ENCODE measurements around the gene ITPA.
"Not testable (repeated sequence)": the region's sequence is repeated elsewhere in the genome, so short reads cannot be mapped to it uniquely, and the experiment has no call there.

Gene ITPA

DNA sequence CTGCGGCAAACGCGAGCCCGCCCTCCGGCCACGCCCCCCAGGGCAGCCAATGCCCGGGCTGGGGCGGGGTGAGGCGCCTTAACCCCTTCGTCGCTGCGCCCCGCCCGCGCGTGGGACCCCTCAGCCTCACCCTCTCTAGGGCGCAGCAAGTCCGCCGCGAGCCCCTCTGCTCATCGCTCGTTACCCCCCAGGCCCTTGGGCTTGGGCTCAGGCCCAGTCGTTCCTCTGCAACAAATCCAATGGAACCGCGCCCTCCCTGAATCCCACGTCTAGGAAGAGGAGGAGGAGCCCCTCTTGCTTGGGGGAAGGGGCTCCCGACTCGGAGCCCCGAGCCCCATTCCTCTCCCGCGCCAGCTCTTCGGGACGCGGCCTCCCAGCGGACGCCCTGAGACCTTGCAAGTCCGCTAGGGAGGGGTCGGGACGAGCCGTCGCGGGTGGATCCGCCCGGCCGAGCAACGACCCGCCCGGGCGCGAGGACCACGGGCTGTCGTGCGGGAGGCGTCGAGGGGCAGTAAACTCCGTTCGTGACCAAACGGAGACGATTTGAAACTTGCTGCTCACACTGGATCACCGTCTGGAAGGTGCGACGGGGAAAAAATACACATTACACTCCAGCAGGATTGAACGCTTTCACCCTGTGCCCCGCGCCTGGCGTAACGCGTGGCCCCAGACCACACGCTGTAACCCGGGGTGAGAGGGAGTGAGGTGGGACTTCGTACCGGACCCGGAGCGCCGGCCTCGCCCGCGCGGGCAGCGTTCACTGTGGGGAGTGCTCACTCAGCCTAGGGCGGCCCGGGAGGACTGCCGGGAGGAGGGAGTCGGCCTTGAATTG is 35.5 kb upstream of the ITPA start:
- H3K4me3 ChIP-seq (ENCODE audit: low read length in 2 of 2), result peak overlapping the region; percentile 68 to 79
- peaks cover 4 to 5% of the 10 kb centered on the region in 2 donors for H3K4me1 ChIP-seq (ENCODE audit: control insufficient read depth in 2 of 2, insufficient read depth in 2 of 2, low read length in 2 of 2)
- H3K27ac ChIP-seq (ENCODE audit: low read depth in 2 of 2, low read length in 2 of 2), result peak overlapping the region in 1 of 2 donors; percentile 1
- H3K9ac ChIP-seq (ENCODE audit: low read depth in 1 of 2, low read length in 2 of 2), result peak overlapping the region; percentile 63
- no peaks in the 10 kb centered on the region for H3K36me3 ChIP-seq (ENCODE audit: control insufficient read depth in 2 of 2, insufficient read depth in 2 of 2, low read length in 2 of 2)
- H3K27me3 ChIP-seq (ENCODE audit: control insufficient read depth in 2 of 2, insufficient read depth in 2 of 2, low read length in 2 of 2), result peaks cover 9 to 15% of the 10 kb centered on the region in 2 donors
- H3K9me3 ChIP-seq (ENCODE audit: control insufficient read depth in 2 of 2, low read length in 2 of 2), result no peaks in the 10 kb centered on the region

DNA sequence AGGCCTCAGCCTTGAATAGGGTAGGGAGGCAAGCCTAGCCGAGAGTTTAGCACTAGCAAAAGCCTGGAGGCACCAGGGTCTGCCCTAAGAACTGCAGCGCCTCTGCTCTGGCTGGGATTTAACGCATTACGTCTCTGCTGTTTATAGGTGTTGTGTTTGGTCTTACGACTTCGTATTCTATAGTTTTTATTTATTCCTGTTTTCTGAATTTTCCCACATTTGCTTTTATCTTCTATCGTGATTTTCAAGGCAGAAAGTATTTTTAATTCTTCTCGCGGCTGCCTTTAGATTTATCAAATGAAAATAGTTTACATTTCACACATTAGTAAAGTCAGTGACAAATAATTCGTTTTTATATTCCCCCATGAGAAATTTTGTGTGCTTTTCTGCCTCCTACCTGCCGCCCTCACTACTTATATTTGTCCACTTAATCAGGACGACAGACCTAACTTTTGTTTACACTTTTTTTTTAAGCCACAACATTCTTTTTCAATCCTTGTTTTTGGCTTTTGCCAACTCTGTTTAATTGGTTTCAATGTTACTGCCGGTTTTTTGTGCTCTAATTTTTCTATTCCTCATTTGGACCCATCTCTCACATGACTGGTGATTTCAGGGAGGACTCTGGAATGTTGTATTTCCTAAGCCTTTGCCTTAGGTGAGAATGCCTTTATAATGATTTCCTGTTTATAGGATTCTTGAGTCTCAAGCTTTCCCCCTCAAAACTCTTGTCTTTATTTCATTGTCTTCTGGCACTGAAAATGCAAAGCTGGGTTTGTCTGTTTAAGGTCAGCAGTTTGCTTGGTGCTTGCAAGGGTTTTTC is 34.6 kb upstream of the ITPA start:
- peak overlapping the region; percentile 68 to 79 for H3K4me3 ChIP-seq (ENCODE audit: low read length in 2 of 2)
- peak overlapping the region in 1 of 2 donors; percentile 1 for H3K27ac ChIP-seq (ENCODE audit: low read depth in 2 of 2, low read length in 2 of 2)
- no peaks in the 10 kb centered on the region for H3K9me3 ChIP-seq (ENCODE audit: control insufficient read depth in 2 of 2, low read length in 2 of 2)
- H3K9ac ChIP-seq (ENCODE audit: low read depth in 1 of 2, low read length in 2 of 2), result peak overlapping the region; percentile 63
- H3K36me3 ChIP-seq (ENCODE audit: control insufficient read depth in 2 of 2, insufficient read depth in 2 of 2, low read length in 2 of 2), result no peaks in the 10 kb centered on the region
- peaks cover 9 to 15% of the 10 kb centered on the region in 2 donors for H3K27me3 ChIP-seq (ENCODE audit: control insufficient read depth in 2 of 2, insufficient read depth in 2 of 2, low read length in 2 of 2)
- H3K4me1 ChIP-seq (ENCODE audit: control insufficient read depth in 2 of 2, insufficient read depth in 2 of 2, low read length in 2 of 2), result peaks cover 4 to 5% of the 10 kb centered on the region in 2 donors

DNA sequence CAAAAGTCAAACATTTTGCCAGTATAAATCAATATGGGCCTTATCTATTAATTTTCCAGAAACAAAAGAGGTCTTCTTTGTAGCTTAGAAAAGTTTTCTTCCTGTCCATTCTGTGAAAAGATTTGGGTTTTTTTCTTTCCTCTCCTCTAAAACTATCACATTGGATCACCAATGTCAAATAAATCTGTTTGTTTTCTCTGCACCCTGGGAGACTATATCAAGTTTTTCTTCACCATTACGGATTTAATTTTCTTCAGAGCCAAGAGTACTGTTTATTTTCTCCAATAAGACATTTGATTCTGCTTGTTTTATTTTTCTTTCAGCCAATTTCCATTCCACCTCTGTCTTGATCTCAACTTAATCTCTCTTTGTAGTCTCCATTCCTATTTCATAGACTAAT is 34.0 kb upstream of the ITPA start:
- Histone ChIP-seq H3K4me1 (ENCODE audit: control insufficient read depth in 2 of 2, insufficient read depth in 2 of 2, low read length in 2 of 2) (peaks cover 4 to 5% of the 10 kb centered on the region in 2 donors), H3K27ac (ENCODE audit: low read depth in 2 of 2, low read length in 2 of 2) (no peak overlapping the region), H3K36me3 (ENCODE audit: control insufficient read depth in 2 of 2, insufficient read depth in 2 of 2, low read length in 2 of 2) (no peaks in the 10 kb centered on the region), H3K27me3 (ENCODE audit: control insufficient read depth in 2 of 2, insufficient read depth in 2 of 2, low read length in 2 of 2) (peaks cover 9 to 15% of the 10 kb centered on the region in 2 donors), H3K4me3 (ENCODE audit: low read length in 2 of 2) (no peak overlapping the region), H3K9ac (ENCODE audit: low read depth in 1 of 2, low read length in 2 of 2) (no peak overlapping the region), H3K9me3 (ENCODE audit: control insufficient read depth in 2 of 2, low read length in 2 of 2) (no peaks in the 10 kb centered on the region)

DNA sequence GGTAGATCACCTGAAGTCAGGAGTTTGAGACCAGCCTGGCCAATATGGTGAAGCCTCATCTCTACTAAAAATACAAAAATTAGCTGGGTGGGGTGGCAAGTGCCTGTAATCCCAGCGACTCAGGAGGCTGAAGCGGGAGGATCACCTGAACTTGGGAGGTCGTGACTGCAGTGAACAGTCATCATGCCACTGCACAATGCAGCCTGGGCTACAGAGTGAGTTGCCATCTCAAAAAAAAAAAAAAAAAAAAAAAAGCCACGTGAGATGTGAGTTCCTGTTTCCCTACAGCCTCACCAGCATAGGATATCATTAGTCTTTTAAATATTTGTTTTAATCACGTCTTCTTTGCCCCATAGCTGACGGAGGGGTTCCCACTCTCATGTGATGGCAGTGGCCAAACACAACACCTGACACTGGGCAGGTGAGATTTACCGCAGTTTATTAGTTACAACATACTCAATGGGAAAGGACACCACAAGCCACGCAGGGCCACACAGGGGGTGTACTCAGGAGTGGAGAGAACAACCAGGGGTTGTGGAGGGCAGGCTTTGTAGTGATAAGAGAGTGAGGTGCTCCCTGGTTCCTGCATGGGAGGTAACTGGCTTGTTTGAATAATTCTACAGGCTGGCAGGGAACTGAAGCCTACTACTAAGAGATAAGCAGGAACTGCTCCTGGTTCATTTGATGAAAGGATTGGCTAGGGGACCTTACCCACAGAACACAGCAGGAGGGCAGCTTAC is 31.4 kb upstream of the ITPA start:
- H3K9me3 ChIP-seq (ENCODE audit: control insufficient read depth in 2 of 2, low read length in 2 of 2), result no peaks in the 10 kb centered on the region
- H3K36me3 ChIP-seq (ENCODE audit: control insufficient read depth in 2 of 2, insufficient read depth in 2 of 2, low read length in 2 of 2), result no peaks in the 10 kb centered on the region
- no peak overlapping the region for H3K4me3 ChIP-seq (ENCODE audit: low read length in 2 of 2)
- H3K4me1 ChIP-seq (ENCODE audit: control insufficient read depth in 2 of 2, insufficient read depth in 2 of 2, low read length in 2 of 2), result peaks cover 4 to 5% of the 10 kb centered on the region in 2 donors
- H3K27me3 ChIP-seq (ENCODE audit: control insufficient read depth in 2 of 2, insufficient read depth in 2 of 2, low read length in 2 of 2), result peaks cover 9 to 15% of the 10 kb centered on the region in 2 donors
- H3K9ac ChIP-seq (ENCODE audit: low read depth in 1 of 2, low read length in 2 of 2), result no peak overlapping the region
- H3K27ac ChIP-seq (ENCODE audit: low read depth in 2 of 2, low read length in 2 of 2), result no peak overlapping the region

DNA sequence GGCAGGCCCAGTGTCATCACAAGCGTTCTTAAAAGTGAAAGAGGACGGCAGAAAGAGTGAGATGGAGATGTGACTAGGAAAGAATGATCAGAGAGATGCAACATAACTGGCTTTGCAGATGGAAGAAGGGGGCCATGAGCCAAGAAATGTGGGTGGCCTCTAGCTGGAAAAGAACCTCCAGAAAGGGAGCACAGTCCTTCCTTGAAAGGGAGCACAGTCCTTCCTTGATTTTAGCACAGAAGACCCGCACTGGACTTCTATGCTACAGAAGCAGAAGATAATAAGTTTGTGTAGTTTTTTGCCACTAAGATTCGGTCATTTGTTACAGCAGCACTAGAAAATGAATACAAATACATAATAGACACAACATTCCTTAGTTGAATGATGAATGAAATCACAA is 29.0 kb upstream of the ITPA start:
- H3K27ac ChIP-seq (ENCODE audit: low read depth in 2 of 2, low read length in 2 of 2), result no peak overlapping the region

DNA sequence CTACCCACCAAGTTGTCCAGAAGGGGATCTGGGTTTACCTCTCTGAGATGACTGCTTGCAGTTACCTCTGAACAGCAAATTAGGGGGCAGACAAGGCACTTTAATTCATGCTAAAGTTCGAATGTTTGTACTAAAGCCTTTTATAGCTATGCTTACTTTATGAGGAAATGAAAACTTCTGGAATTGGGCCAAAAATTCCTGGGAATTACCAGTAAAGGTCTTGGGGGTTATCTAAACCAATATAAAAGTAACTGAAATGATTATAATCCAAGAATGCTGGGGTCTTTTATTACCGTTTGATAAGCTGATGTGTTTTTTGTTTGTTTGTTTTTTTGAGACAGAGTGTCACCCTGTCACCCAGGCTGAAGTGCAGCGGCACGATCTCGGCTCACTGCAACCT is 28.0 kb upstream of the ITPA start:
- Histone ChIP-seq H3K4me3 (ENCODE audit: low read length in 2 of 2) (no peak overlapping the region), H3K9me3 (ENCODE audit: control insufficient read depth in 2 of 2, low read length in 2 of 2) (no peaks in the 10 kb centered on the region), H3K4me1 (ENCODE audit: control insufficient read depth in 2 of 2, insufficient read depth in 2 of 2, low read length in 2 of 2) (no peaks in the 10 kb centered on the region), H3K27ac (ENCODE audit: low read depth in 2 of 2, low read length in 2 of 2) (no peak overlapping the region), H3K9ac (ENCODE audit: low read depth in 1 of 2, low read length in 2 of 2) (no peak overlapping the region), H3K27me3 (ENCODE audit: control insufficient read depth in 2 of 2, insufficient read depth in 2 of 2, low read length in 2 of 2) (no peaks in the 10 kb centered on the region), H3K36me3 (ENCODE audit: control insufficient read depth in 2 of 2, insufficient read depth in 2 of 2, low read length in 2 of 2) (no peaks in the 10 kb centered on the region)

More for the DNA sequence above, 29.0 kb upstream of the ITPA start:
- Histone ChIP-seq H3K9me3 (ENCODE audit: control insufficient read depth in 2 of 2, low read length in 2 of 2) (no peaks in the 10 kb centered on the region), H3K9ac (ENCODE audit: low read depth in 1 of 2, low read length in 2 of 2) (no peak overlapping the region), H3K27me3 (ENCODE audit: control insufficient read depth in 2 of 2, insufficient read depth in 2 of 2, low read length in 2 of 2) (peaks cover 0 to under 1% of the 10 kb centered on the region in 2 donors), H3K4me3 (ENCODE audit: low read length in 2 of 2) (no peak overlapping the region), H3K36me3 (ENCODE audit: control insufficient read depth in 2 of 2, insufficient read depth in 2 of 2, low read length in 2 of 2) (no peaks in the 10 kb centered on the region), H3K4me1 (ENCODE audit: control insufficient read depth in 2 of 2, insufficient read depth in 2 of 2, low read length in 2 of 2) (no peaks in the 10 kb centered on the region)

DNA sequence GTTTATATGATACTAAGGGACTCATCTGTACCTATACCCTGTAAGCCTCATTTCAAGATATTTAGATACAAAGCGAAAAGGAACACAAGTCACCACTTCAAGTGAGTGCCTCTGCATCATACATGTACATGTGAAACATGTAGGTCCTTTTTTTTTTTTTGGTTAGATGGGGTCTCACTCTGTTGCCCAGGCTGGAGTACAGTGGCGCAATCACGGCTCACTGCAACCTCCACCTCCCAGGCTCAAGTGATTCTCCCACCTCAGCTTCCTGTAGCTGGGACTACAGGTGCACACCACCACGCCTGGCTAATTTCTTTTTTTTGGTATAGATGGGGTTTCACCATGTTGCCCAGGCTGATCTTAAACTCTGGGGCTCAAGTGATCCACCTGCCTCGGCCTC is 26.9 kb upstream of the ITPA start:
- H3K27me3 ChIP-seq (ENCODE audit: control insufficient read depth in 2 of 2, insufficient read depth in 2 of 2, low read length in 2 of 2); H3K9me3 ChIP-seq (ENCODE audit: control insufficient read depth in 2 of 2, low read length in 2 of 2); H3K36me3 ChIP-seq (ENCODE audit: control insufficient read depth in 2 of 2, insufficient read depth in 2 of 2, low read length in 2 of 2); H3K4me3 ChIP-seq (ENCODE audit: low read length in 2 of 2); H3K27ac ChIP-seq (ENCODE audit: low read depth in 2 of 2, low read length in 2 of 2); H3K9ac ChIP-seq (ENCODE audit: low read depth in 1 of 2, low read length in 2 of 2); H3K4me1 ChIP-seq (ENCODE audit: control insufficient read depth in 2 of 2, insufficient read depth in 2 of 2, low read length in 2 of 2): not testable (repeated sequence)

DNA sequence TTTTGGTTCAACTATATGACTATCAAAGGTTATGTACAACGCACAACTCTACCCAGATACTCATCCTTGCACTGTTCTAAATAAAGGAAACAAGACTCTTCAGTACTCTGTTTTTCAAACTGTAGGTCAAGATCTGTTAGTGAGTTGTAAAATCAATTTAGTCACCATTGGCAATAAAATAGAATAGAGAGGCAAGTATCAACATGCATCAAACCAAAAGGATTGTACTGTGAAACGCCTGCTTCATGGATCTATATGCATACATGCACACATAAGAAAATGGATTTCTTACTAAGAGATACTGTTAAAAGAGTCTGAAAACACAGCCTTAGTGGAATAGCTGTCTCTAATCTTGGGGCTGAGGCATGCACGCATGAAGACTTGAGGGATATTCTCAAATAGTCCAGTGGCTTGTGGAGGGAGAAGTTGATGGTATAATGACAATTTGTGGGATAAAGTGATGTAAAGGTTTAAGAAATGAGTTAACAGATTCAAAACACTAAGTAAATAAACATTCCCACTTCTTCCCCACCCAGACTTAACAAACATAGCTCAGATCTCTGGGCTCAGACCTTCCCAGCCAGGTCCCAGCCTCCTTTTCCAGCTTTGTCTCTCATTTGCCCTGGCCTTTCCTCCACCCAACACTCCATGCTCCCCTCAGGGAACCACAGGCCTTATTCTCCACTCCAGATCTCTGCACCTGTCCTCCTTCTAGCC is 25.2 kb upstream of the ITPA start:
- no peaks in the 10 kb centered on the region for H3K9me3 ChIP-seq (ENCODE audit: control insufficient read depth in 2 of 2, low read length in 2 of 2)
- no peaks in the 10 kb centered on the region for H3K27me3 ChIP-seq (ENCODE audit: control insufficient read depth in 2 of 2, insufficient read depth in 2 of 2, low read length in 2 of 2)
- H3K4me3 ChIP-seq (ENCODE audit: low read length in 2 of 2), result no peak overlapping the region
- H3K36me3 ChIP-seq (ENCODE audit: control insufficient read depth in 2 of 2, insufficient read depth in 2 of 2, low read length in 2 of 2), result no peaks in the 10 kb centered on the region
- no peaks in the 10 kb centered on the region for H3K4me1 ChIP-seq (ENCODE audit: control insufficient read depth in 2 of 2, insufficient read depth in 2 of 2, low read length in 2 of 2)
- H3K9ac ChIP-seq (ENCODE audit: low read depth in 1 of 2, low read length in 2 of 2), result no peak overlapping the region
- no peak overlapping the region for H3K27ac ChIP-seq (ENCODE audit: low read depth in 2 of 2, low read length in 2 of 2)

DNA sequence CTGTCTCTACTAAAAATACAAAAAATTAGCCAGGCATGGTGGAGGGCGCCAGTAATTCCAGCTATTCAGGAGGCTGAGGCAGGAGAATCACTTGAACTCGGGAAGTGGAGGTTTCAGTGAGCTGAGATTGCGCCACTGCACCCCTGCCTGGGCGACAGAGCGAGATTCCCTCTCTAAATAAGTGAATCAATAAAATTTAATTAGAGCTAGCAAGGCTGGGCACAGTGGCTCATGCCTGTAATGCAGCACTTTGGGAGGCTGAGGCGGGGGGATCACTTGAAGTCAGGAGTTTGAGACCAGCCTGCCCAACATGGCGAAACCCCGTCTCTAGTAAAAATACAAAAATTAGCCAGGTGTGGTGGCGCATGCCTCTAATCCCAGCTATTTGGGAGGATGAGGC is 21.4 kb upstream of the ITPA start:
- H3K9me3 ChIP-seq (ENCODE audit: control insufficient read depth in 2 of 2, low read length in 2 of 2); H3K4me3 ChIP-seq (ENCODE audit: low read length in 2 of 2); H3K27me3 ChIP-seq (ENCODE audit: control insufficient read depth in 2 of 2, insufficient read depth in 2 of 2, low read length in 2 of 2); H3K4me1 ChIP-seq (ENCODE audit: control insufficient read depth in 2 of 2, insufficient read depth in 2 of 2, low read length in 2 of 2); H3K9ac ChIP-seq (ENCODE audit: low read depth in 1 of 2, low read length in 2 of 2); H3K27ac ChIP-seq (ENCODE audit: low read depth in 2 of 2, low read length in 2 of 2): not testable (repeated sequence)
- peaks cover 23 to 33% of the 10 kb centered on the region in 2 donors for H3K36me3 ChIP-seq (ENCODE audit: control insufficient read depth in 2 of 2, insufficient read depth in 2 of 2, low read length in 2 of 2)
